ENCODE results near the gene HOXA2. TPM values are rescaled to one million over a fixed set of nuclear protein-coding genes. Genes with fewer than 3 reads are reported as not detected.

HOXA2 gene
- total and polyA plus RNA-seq, 12 donors: 0.41 to 5.7 (median 1.2) TPM; not detected in 1

- Histone ChIP-seq H3K4me1 (replicated peaks in 1 of 2) (peaks cover 0 to 21% of the 10 kb centered on the region in 2 donors), H3K36me3 (replicated peaks in 1 of 2) (no peaks in the 10 kb centered on the region), H3K4me3 (peak overlapping the region in 1 of 4 donors; percentile 20), H3K27me3 (no peaks in the 10 kb centered on the region), H3K9me3 (replicated peaks in 1 of 3) (no peaks in the 10 kb centered on the region), H3K27ac (peak overlapping the region in 2 of 5 donors; percentile 69 to 90)
- TF ChIP-seq CTCF (IDR thresholded peaks at IDR 0.05) (no peak), POLR2A (IDR thresholded peaks at IDR 0.05) (no peak)
- intact Hi-C loops (cut with DNase I): no loop called here
- peak in 3 of 7 donors; percentile 15 to 53 (median 38) for DNase-seq
- WGBS, 4 donors: 67 to 71% (median 70%) methylated on average over 40 to 42 of the region's 42 CpGs
Observed at GRCh38 chr7:27122077-27122910, 19.8 kb upstream of the HOXA2 start.

GRCh38 chr7:27121684-27122076 is 19.2 kb upstream of the HOXA2 start:
- no peaks in the 10 kb centered on the region for H3K36me3 ChIP-seq (replicated peaks in 1 of 2)

GRCh38 chr7:27119412-27119911 is 17.0 kb upstream of the HOXA2 start:
- WGBS, 4 donors: 67 to 76% (median 73%) methylated on average over 1 of the region's 1 CpG
- peak in 1 of 7 donors; percentile 6 for DNase-seq
- no peaks in the 10 kb centered on the region for H3K36me3 ChIP-seq (replicated peaks in 1 of 2)
- H3K27me3 ChIP-seq: no peaks in the 10 kb centered on the region
- no peaks in the 10 kb centered on the region for H3K4me1 ChIP-seq (replicated peaks in 1 of 2)
- H3K4me3 ChIP-seq: no peak overlapping the region
- TF ChIP-seq POLR2A (IDR thresholded peaks at IDR 0.05) (no peak), CTCF (IDR thresholded peaks at IDR 0.05) (no peak)
- H3K27ac ChIP-seq: peak overlapping the region in 2 of 5 donors; percentile 49 to 51
- H3K9me3 ChIP-seq (replicated peaks in 1 of 3): no peaks in the 10 kb centered on the region
- intact Hi-C loops (cut with DNase I): no loop called here

More at GRCh38 chr7:27121684-27122076, 19.2 kb upstream of the HOXA2 start:
- intact Hi-C loops (cut with DNase I): no loop called here
- Histone ChIP-seq H3K4me1 (replicated peaks in 1 of 2) (peaks cover 0 to 15% of the 10 kb centered on the region in 2 donors), H3K4me3 (peak overlapping the region in 1 of 4 donors; percentile 20), H3K9me3 (replicated peaks in 1 of 3) (no peaks in the 10 kb centered on the region), H3K27ac (peak overlapping the region in 2 of 5 donors; percentile 69 to 90), H3K27me3 (no peaks in the 10 kb centered on the region)
- DNase-seq: no peak
- WGBS, 4 donors: 73 to 78% (median 75%) methylated on average over 7 of the region's 7 CpGs
- TF ChIP-seq POLR2A (IDR thresholded peaks at IDR 0.05) (no peak), CTCF (IDR thresholded peaks at IDR 0.05) (no peak)

- WGBS, 4 donors: 60 to 65% (median 65%) methylated on average over 3 of the region's 3 CpGs
- H3K27me3 ChIP-seq: no peaks in the 10 kb centered on the region
- peak in 3 of 7 donors; percentile 11 to 52 (median 19) for DNase-seq
- no peaks in the 10 kb centered on the region for H3K36me3 ChIP-seq (replicated peaks in 1 of 2)
- no peaks in the 10 kb centered on the region for H3K4me1 ChIP-seq (replicated peaks in 1 of 2)
- intact Hi-C loops (cut with DNase I): no loop called here
- H3K9me3 ChIP-seq (replicated peaks in 1 of 3): no peaks in the 10 kb centered on the region
- TF ChIP-seq POLR2A (IDR thresholded peaks at IDR 0.05): no peak
- no peak for TF ChIP-seq CTCF (IDR thresholded peaks at IDR 0.05)
- peak overlapping the region in 3 of 5 donors; percentile 53 to 91 (median 83) for H3K27ac ChIP-seq
- H3K4me3 ChIP-seq: peak overlapping the region in 1 of 4 donors; percentile 44
Observed at GRCh38 chr7:27118580-27118979, 16.1 kb upstream of the HOXA2 start.

All from adrenal gland (tissue), 12 donors.